GDM1 (cell line): ENCODE measurements around the gene ETV3.
A peak's percentile ranks its signal among the peaks of the same experiment; 100 is the strongest.
"Not testable (repeated sequence)": the region's sequence is repeated elsewhere in the genome, so short reads cannot be mapped to it uniquely, and the experiment has no call there.

Experiments
- DNase-seq: peaks from one replicate; lab custom pipeline; 2025; lab: John Stamatoyannopoulos, UW

Gene ETV3

GRCh38 chr1:157138220-157139051 is at the start of gene ETV3:
Gene ETV3, minus strand, starts transcription at chr1:157138395. Its CDS starts 2,043 bp downstream, at chr1:157136352.
- peak; percentile 82 for DNase-seq

GRCh38 chr1:157186281-157186992 is 48.2 kb upstream of the ETV3 start:
- no peak for DNase-seq

- DNase-seq = no peak
Measured at GRCh38 chr1:157183870-157184269, 45.7 kb upstream of the ETV3 start.

- not testable (repeated sequence) for DNase-seq
Measured at GRCh38 chr1:157182371-157182770, 44.2 kb upstream of the ETV3 start.

- DNase-seq = no peak
Measured at GRCh38 chr1:157181790-157182189, 43.6 kb upstream of the ETV3 start.

- no peak for DNase-seq
Measured at GRCh38 chr1:157181258-157181657, 43.1 kb upstream of the ETV3 start.

- DNase-seq = no peak
Measured at GRCh38 chr1:157178490-157178889, 40.3 kb upstream of the ETV3 start.

DNA sequence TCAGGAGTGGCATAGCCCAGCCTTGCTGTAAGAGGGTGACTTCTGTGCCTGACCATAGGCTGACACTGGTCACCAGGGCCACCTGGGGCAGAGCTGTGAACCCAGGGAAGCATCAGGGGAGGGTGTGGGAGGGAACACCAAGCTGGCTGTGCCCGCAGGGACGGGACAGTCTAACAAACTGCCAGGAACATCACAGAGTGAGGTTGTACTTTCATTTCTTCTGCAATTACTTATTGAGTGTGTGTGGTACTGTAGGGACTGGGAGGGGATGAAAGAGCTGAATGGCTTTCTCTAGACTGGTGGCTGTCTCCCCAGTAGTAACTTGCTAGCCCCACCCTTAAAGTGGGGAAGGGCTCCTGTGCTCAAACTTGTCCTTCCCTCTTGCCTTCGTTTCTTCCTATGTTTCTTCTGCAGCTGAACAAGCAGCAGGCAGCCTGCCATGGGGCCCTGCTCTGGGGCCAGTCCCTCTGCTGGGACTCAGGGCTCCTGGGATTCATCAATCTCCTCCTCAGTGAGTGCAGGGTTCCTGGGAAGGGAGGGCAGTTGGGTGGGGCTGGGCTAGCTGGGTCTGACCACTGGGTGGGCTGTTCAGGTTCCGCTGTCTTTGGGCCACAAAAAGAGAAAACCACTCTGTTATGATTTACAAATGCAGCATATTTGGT is 39.7 kb upstream of the ETV3 start:
- DNase-seq = no peak

- DNase-seq = no peak
Measured at GRCh38 chr1:157176591-157177121, 38.5 kb upstream of the ETV3 start.

GRCh38 chr1:157176016-157176415 is 37.8 kb upstream of the ETV3 start:
- DNase-seq = no peak

DNA sequence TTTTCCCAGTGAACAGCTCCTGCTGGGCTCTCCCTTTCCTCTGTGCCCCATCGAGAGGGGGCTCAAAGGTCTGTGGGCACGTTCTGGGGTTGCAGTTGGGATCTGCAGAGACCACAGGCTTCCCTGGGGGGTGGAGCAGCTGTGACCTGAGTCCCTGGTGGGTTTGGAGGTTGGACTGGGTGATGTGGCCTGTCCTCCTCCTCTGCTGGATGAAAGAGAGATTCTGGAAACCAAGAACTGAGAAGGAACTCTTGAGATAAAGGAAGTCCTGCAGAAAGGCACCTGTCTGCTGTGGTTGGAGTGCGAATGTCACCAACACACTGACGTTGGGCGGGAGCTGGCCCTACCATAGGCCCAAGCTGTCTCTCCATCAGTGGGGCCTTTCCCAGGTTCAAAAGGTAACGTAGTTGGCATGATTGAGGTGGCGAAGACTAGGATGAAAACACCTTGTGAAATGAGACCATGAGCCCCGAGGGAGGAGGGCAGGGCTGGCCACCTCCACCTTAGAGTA is 35.8 kb upstream of the ETV3 start:
- DNase-seq = no peak

DNA sequence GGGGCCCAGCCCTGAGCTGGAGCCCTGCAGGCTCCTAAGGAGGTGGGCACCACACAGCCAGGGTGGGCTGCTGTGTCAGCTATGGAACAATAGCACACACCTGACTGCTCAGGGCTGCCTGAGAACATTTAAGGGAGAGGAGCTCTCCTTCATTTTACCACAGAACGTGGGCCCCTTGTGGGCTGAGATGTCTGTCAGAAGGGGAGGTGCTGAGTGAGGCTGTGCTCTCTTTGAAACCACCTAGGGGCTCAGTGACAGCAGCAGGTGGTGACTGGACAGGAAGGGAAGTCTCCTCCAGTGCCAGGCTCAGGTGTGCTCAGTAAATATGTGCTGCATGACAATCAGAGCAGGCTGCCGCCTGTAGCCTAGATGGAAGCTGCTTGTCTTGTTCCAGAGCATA is 35.0 kb upstream of the ETV3 start:
- DNase-seq = not testable (repeated sequence)

DNA sequence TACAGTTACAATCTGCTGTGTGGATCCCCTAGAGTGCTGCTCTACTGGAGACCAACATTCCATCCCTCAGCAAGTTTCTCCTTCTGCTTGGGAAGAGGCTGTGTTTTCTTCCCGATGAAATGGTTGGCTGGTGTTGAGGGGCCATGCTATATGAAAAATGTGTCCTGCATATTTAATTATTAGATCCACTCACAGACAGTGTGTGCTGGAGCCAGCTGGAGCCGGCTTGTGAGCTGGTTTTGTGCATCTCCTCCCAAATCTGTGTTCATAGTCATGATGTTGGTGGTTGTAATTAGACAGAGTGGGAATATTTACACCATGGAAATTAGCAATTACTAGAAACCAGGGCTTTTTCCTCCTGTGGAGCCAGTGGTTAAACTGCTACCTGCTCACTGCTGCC is 34.4 kb upstream of the ETV3 start:
- not testable (repeated sequence) for DNase-seq

- DNase-seq = not testable (repeated sequence)
Measured at GRCh38 chr1:157171903-157172503, 33.8 kb upstream of the ETV3 start.

GRCh38 chr1:157170677-157171515 is 32.7 kb upstream of the ETV3 start:
- DNase-seq = peak; percentile 20

DNA sequence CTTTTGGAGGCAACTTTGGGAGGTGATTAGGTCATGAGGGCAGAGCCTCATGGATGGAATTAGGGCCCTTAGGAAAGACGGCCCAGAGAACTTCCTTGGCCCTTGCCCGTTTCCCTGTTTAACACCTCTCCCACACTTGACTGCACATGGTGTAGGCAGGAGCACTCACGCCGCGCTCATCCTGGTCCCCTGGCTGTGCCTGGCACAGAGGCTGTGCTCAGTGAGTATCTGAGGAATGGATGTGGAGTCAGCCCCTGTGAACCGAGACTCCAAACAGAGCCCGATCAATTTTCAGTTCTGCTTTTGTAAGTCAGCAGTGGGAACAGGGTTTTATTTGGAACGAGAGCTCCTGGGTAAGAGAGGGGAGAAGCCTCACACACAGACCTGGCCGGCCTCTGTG is 29.8 kb upstream of the ETV3 start:
- DNase-seq = no peak

DNA sequence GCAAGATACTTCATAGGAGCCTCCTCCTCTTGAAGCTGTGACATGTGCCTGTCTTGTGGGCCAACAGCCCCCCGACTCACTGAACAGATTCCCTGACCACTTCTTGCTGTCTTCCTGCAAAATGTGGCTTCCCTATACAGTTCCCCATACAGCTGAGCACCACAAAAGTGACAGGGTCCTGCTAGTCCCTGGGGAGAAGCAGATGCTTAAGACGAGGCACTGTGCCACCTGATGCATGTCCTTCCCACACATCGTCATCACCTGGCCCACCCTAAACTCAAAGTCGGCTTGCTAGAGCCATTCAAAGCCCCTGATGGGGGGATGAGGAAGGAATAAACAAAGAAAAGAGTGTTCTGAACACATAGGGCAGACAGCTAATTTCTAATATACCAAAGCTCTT is 29.2 kb upstream of the ETV3 start:
- no peak for DNase-seq

GRCh38 chr1:157166590-157166989 is 28.4 kb upstream of the ETV3 start:
- DNase-seq = no peak

DNA sequence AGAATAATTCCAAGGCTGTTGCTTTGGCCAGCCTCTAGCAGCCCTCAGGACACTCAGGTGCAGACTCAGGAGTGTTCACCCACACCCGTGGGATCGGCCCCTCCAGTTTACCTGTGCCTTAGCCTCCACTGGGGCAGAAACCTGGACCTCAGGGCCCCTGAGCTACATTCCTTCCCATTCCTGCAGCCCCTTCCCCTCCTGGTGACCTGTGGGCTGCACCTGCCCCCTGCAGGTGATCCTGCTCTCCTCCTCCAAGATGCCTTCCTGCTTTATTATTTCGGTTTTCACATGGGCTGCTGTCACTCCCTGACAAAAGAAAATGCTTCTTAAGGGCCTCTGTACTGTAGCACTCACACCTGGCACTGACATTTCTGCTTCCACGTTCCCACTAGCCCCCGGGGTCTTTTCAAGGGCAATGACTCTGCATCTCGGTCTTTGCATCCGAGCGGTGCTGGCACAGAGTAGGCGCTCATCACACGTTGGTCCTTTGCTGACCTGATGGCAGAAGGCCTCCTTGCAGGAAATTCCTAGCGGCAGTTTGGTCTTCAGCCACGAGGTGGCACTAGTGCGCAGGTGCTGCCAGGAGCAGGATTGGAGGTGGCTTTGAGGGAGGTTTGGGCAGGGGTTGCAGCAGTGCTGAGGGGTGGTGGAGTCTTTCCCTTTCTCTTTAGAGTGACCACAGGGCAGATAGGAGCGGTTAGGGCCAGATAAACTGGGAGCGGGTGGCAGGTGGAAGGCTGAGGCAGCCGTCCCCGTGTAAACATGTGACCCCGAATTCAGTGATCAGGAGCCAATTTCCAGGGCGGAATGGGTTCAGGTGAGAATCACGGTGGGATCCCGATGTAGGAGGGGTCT is 25.3 kb upstream of the ETV3 start:
- DNase-seq = peak; percentile 37

DNA sequence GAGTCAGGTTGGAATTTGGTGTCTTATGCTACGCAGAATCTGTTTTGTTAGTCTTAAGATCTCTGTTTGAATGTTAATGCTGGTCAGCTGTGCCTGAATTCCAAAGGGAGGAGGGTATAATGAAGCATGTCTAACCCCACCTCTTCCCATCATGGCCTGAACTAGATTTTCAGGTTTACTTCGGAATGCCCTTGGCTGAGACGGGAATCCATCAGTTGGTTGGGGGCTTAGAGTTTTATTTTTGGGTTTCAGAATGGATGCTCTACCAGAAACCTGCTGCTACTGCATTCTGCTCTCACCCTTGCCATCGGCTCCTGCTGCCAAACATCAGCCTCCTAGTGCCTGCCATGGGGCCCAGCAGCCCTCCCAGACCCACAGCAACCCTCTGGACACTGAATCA is 24.1 kb upstream of the ETV3 start:
- DNase-seq = no peak
